GM15510 (cell line): Measurements from ENCODE around the gene UBE2Q2.

ENCODE experiments used
- POLR2A ChIP-seq: IDR thresholded peaks from 3 replicates; pipeline ENCODE4 v1.6.1; 2011; ENCODE audit warnings: borderline replicate concordance; ENCODE audit not compliant: insufficient read length; ENCODE audit errors: extremely low read depth

UBE2Q2 gene

GRCh38 chr15:75842722-75843677 is at the start of gene UBE2Q2:
Gene UBE2Q2, plus strand, starts transcription at chr15:75843447. Its CDS starts 220 bp downstream, at chr15:75843667.
- peak; percentile 54 for TF ChIP-seq POLR2A

- no peak for TF ChIP-seq POLR2A
Observed at GRCh38 chr15:75796321-75796720, 46.9 kb upstream of the UBE2Q2 start.

- no peak for TF ChIP-seq POLR2A
Observed at GRCh38 chr15:75799190-75799589, 44.1 kb upstream of the UBE2Q2 start.

GRCh38 chr15:75801859-75802593 is 41.2 kb upstream of the UBE2Q2 start:
- no peak for TF ChIP-seq POLR2A

- TF ChIP-seq POLR2A: no peak
Observed at GRCh38 chr15:75808563-75808962, 34.7 kb upstream of the UBE2Q2 start.

- no peak for TF ChIP-seq POLR2A
Observed at GRCh38 chr15:75809986-75810750, 33.1 kb upstream of the UBE2Q2 start.

- no peak for TF ChIP-seq POLR2A
Observed at GRCh38 chr15:75810874-75811498, 32.3 kb upstream of the UBE2Q2 start.

- TF ChIP-seq POLR2A: no peak
Observed at GRCh38 chr15:75811626-75812025, 31.6 kb upstream of the UBE2Q2 start.

GRCh38 chr15:75814794-75815193 is 28.5 kb upstream of the UBE2Q2 start:
- TF ChIP-seq POLR2A: no peak

GRCh38 chr15:75815811-75816719 is 27.2 kb upstream of the UBE2Q2 start:
- no peak for TF ChIP-seq POLR2A

- no peak for TF ChIP-seq POLR2A
Observed at GRCh38 chr15:75817138-75817935, 25.9 kb upstream of the UBE2Q2 start.

- no peak for TF ChIP-seq POLR2A
Observed at GRCh38 chr15:75820206-75820605, 23.0 kb upstream of the UBE2Q2 start.
